Stomach smooth muscle (tissue), 2 donors: ENCODE data around the gene CST2.

Experiments used
- H3K27ac ChIP-seq: one replicate; pipeline ENCODE4 v1.7.0; 2013; ENCODE audit warnings: mild to moderate bottlenecking, low read length, inconsistent platforms
- H3K27me3 ChIP-seq, 2 donors: one replicate each; pipeline ENCODE4 v1.7.0; 2013; ENCODE audit warnings: low read length in 2 of 2; ENCODE audit not compliant: insufficient read depth in 2 of 2, control insufficient read depth in 1 of 2
- H3K36me3 ChIP-seq, 2 donors: one replicate each; pipeline ENCODE4 v1.7.0; 2013; ENCODE audit warnings: low read length in 2 of 2; ENCODE audit not compliant: control insufficient read depth in 2 of 2, insufficient read depth in 2 of 2
- H3K4me1 ChIP-seq: one replicate; pipeline ENCODE4 v1.7.0; 2013; ENCODE audit warnings: low read length; ENCODE audit not compliant: control insufficient read depth, insufficient read depth
- H3K4me3 ChIP-seq, 2 donors: one replicate each; pipeline ENCODE4 v1.7.0; 2013; ENCODE audit warnings: low read length in 2 of 2
- H3K9ac ChIP-seq, 2 donors: one replicate each; pipeline ENCODE4 v1.7.0; 2013; ENCODE audit warnings: low read length in 2 of 2, mild to moderate bottlenecking in 1 of 2
- H3K9me3 ChIP-seq, 2 donors: one replicate each; pipeline ENCODE4 v1.7.0; 2013; ENCODE audit warnings: low read length in 2 of 2; ENCODE audit not compliant: control insufficient read depth in 2 of 2
- donor health status: healthy.
- donor health status: Pancreatic carcinoma.

Gene CST2

GRCh38 chr20:23776067-23776771 is 50.3 kb downstream of the CST2 start:
- Histone ChIP-seq H3K36me3 (no peaks in the 10 kb centered on the region), H3K4me3 (no peak overlapping the region)

GRCh38 chr20:23774081-23774480 is 52.4 kb downstream of the CST2 start:
- no peaks in the 10 kb centered on the region for H3K4me1 ChIP-seq
- no peak overlapping the region for H3K27ac ChIP-seq
- H3K36me3 ChIP-seq = no peaks in the 10 kb centered on the region
- no peak overlapping the region for H3K9ac ChIP-seq
- peaks cover 3 to 4% of the 10 kb centered on the region in 2 donors for H3K27me3 ChIP-seq
- H3K9me3 ChIP-seq = no peaks in the 10 kb centered on the region
- no peak overlapping the region for H3K4me3 ChIP-seq

More at GRCh38 chr20:23776067-23776771, 50.3 kb downstream of the CST2 start:
- Histone ChIP-seq H3K27me3 (peaks cover 3 to 4% of the 10 kb centered on the region in 2 donors), H3K9ac (no peak overlapping the region), H3K27ac (no peak overlapping the region), H3K9me3 (no peaks in the 10 kb centered on the region), H3K4me1 (no peaks in the 10 kb centered on the region)
